Raji (cell line): ENCODE results near the gene PPM1H.

Experiments used
- POLR2A ChIP-seq: IDR thresholded peaks from 2 replicates; pipeline ENCODE4 v1.6.1; 2011; ENCODE audit warnings: low read depth, low read length, control low read depth; ENCODE audit not compliant: insufficient read depth

The PPM1H gene

DNA sequence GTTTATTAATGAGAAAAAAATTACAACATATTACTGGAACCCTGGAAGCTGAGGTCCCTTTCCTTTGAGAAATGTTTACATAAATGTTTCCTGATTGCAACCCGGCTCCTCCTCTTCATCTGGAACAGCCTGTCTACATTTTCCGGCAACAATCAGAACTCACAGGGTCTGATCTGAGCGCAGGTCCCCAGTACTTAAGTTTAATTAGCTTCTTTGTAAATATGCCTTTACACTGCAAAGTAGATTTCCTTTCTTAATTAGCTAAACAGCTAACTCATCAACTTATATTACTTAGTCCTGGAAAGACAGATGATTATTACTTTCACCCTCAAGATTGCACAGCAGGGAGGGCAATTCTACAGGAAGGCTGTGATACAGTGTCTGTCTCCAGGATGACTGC is 255.3 kb downstream of the PPM1H start:
- no peak for TF ChIP-seq POLR2A

DNA sequence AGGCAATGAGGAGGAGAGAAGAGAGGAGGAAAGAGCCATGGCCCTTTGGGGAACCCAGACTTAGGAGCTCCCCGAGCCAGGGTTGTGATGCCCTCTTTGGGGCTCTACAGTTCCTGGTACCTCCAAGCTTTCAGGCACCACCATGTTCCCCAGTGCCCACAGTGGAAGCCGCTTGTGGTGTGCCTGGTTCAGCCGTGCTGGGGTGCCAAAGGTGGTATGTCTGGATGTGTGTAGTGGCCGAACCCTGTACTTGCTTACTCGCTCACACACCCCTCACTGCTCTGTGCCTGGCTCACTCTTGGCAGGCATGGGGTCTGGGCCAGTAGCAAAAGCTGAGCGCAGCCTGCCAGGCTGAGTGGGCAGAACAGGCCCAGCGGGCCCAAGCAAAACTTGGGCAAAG is 257.6 kb downstream of the PPM1H start:
- TF ChIP-seq POLR2A, result no peak

GRCh38 chr12:62676521-62677307 is 258.2 kb downstream of the PPM1H start:
- TF ChIP-seq POLR2A, result no peak

DNA sequence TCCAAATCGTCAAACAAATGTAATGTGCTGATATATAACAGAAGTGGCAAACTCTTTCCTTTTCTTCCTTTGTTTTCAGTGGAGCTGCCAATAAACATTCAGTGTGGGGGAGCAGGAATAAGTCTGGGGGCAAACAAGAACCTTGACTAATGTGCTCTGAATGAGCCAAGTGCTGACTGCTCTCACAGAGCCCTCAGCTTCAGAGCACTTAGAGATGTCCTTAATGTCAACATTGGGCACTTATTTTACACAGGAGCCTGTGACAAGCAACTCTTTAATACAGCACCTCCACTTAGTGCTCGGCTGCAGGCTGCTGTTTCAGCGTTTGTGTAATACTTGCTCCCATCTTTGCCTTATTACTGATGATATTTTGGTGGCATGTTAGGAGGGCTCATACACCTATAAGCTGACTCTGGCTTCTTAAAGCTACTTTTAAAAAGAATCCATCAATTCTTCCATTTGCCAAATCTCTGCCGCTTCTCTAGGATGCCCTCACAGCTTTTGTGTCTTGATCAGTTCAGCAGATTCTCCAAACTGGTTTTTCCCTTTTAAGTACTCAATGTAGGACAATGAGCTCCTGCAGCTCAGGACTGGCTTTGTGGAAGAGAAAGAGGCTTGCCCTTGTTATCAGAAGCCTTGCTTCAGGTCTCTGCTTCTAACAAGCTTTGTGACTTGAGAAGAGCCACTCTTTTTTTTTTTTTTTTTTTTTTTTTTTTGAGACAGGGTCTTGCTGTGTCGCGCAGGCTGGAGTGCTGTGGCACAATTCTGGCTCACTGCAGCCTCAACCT is 261.7 kb downstream of the PPM1H start:
- no peak for TF ChIP-seq POLR2A

DNA sequence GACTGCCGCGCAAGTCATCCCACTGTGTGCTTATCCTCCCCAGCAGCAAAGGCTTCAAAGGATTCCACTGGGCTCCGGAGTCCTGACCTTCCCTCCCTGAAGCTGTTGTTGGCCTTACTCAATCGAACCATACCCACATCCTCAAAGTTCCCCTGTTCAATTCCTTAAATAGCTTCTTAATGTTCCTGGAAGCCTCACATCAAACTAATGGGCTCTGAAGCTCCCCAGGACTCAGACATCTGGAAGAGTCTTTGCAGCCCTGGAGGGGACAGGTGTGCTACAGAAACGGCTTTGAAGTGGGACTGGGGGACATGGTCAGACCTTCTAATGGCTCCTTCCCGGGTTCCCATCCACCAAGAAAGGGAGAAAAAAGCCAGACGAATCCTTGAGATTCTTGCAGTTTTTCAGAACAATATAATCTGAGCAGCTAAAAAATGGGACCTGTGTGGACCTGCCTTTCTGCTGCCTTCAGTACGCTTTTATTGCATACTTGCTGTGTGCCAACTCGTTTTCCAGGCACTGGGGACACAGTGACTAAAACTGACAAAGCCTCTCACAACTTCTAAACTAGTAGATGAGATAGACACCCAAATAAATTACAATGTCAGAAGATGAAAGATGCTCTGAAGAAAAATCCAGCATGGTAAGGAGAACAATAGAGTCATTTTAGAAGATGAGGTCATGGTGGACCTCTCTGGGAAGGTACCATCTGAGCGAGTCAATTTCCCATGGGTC is 263.8 kb downstream of the PPM1H start:
- no peak for TF ChIP-seq POLR2A

- TF ChIP-seq POLR2A, result no peak
Observed at GRCh38 chr12:62668782-62669181, 266.2 kb downstream of the PPM1H start.

- TF ChIP-seq POLR2A, result no peak
Observed at GRCh38 chr12:62660756-62661155, 274.2 kb downstream of the PPM1H start.

DNA sequence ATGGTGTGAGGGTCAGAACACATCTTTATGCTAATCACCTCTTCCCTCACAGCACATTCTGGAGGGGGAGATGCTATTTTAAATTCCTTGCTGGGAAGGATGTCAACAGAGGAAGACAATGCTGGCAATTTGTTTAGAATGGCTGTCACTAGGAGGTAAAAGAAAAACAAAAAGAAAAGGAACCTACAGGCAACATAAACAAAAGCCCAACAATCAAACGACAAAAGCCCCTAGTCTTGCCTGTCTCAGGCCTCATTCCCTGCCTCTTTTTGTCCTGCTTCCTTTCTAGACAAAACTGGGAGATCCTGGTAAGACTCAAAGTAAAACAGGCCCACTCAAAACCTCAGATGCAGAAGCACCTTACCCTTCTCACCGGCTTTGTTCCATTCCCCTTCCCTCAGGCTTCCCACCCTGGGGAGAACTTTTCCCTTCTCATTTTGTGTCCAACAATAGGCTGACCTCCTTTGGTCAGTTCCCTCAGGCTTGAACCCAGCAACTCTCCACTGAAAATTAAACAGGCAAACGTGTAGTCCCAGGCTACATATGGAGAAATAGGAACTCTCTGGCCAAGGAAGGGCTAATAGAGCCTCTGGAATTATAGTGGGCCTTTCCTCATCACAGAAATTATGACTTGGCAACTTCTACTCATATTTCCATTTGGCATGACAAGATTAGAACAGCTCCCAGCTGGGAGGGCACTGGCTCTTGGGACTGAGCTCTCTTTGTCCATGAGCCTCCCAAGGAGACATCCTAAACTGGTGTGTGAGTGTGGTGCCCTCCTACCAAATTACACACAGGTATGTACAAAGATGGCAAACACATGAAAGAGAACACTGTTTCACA is 275.3 kb downstream of the PPM1H start:
- TF ChIP-seq POLR2A, result no peak

DNA sequence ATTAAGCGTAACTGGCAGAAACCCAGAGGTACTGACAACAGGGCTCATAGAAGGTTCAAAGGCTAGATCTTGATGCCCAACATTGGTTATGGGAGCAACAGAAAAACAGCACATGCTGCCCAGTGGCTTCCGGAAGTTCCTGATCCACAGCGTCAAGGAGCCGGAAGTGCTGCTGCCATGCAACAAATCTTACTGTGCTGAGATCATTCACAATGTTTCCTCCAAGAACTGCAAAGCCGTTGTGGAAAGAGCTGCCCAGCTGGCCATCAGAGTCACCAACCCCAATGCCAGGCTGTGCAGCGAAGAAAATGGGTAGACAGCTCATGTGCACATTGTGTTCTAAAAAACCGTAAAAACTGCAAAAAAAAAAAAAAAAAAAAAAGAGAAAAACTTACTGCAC is 276.0 kb downstream of the PPM1H start:
- TF ChIP-seq POLR2A, result no peak

DNA sequence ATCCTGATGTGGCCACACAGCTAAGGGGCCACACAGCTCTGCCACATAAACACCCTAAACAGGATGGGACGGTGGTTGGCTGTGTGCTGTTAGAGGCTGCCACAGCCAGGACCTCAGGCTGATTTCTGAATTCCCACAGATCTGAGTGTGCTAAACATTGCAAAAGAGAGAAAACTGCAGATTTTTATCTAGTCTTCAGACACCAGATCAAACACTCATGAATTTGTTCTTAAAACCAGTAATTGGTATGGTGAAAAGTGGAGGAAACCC is 277.7 kb downstream of the PPM1H start:
- TF ChIP-seq POLR2A, result no peak

- TF ChIP-seq POLR2A, result no peak
Observed at GRCh38 chr12:62656591-62657362, 278.2 kb downstream of the PPM1H start.

DNA sequence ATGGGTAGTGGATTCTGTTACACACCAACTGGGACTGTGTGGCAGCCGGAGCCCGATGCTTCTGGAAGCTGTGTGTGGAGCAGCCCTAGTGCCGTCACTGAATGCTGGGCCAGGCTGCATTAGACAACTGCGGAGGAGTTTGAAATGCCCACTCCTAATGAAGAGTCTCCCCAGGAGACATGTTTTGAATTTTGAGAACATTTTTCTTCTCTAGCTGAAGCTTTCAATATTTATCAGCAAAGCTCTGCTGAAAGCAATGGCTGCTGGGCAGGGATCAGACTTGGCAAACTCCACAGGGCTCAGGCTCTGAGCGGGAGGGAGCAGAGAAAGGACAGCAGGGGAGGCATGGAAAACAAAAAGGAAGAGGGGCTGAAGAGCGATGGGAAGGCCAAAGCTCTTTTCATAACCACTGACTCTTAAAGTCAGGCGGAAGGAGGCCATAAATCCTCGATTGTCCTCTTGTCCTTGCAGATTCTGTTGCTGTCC is 279.2 kb downstream of the PPM1H start:
- no peak for TF ChIP-seq POLR2A

DNA sequence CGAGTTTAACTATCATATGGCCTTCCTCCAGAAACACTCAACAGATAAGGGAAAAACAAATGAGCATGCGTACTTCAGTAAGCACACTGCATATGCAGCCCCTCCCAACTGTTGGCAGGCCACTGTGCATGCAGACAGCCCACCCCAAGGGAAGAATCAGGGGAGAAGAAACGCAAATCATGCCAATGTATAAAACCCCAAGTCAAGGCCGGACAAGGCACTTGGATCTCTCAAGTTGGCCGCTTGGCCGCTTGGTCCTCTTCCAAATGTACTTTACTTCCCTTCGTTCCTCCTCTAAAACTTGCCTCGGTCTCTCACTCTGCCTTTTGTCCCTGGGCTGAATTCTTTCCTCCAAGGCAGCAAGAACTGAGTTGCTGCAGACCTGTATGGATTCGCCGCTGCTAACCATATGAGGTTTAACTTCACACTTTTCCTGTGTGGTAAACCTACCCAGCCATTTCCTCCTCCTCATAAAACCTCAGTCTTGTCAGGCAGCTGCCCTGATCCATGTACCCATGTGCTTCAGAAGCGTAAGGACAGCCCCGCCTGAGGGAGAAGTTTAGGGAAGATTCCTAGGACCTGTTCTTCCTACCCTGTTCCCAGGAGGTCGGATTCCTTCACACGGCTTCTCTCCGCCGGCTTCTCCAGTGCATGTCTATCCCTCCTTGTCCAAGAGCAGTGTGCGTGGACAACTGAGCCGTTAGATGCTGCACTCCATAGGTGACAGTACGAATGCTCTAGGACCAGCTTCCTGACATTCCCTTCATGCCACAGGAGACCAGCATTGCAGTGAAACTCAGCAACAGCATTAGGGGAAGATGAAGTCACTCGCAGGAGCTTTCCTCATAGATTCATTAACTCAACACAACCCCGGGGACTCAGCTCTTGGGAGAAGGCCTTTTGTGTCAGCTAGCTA is 280.4 kb downstream of the PPM1H start:
- TF ChIP-seq POLR2A, result no peak

- no peak for TF ChIP-seq POLR2A
Observed at GRCh38 chr12:62653740-62654139, 281.2 kb downstream of the PPM1H start.

- TF ChIP-seq POLR2A, result no peak
Observed at GRCh38 chr12:62653304-62653703, 281.6 kb downstream of the PPM1H start.
